HepG2 (cell line): ENCODE results near the gene EDAR. TPM values are rescaled to one million over a fixed set of nuclear protein-coding genes. Genes with fewer than 3 reads are reported as not detected.

Experiments
- ATAC-seq: fragments of 200-7000 bp; cut with Tn5 transposase; 3 replicates; pipeline ENCODE4 v1.9.1; 2020; ENCODE audit warnings: mild to moderate bottlenecking, moderate library complexity
- BruUV-seq: library from RNA; stranded (reverse); fragments of 400-500 nt; replicated peaks from 2 replicates; lab custom pipeline; 2021; lab: Mats Ljungman, UMichigan
- CTCF ChIA-PET: fragments of 300-600 bp; formaldehyde crosslinking; extraction: SDS; loops from one replicate; lab custom pipeline; 2021; ENCODE audit warnings: low total read pairs, inconsistent platforms, low intra/inter-chr PET ratio; lab: Yijun Ruan, JAX
- POLR2A ChIA-PET: fragments of 350-600 bp; sonication (Branson Sonifier 250); formaldehyde crosslinking; loops from one replicate; lab custom pipeline; 2020; ENCODE audit warnings: antibody characterized with exemption, inconsistent platforms; lab: Yijun Ruan, JAX
- DNase-seq: peaks from one replicate; pipeline ENCODE4 v3.0.0-alpha.2; 2015; ENCODE audit warnings: low spot score
- FAIRE-seq: peaks from 3 replicates; lab custom pipeline; 2011; peaks lifted over from hg19 to GRCh38; lab: Jason Lieb, UNC
- H2AFZ ChIP-seq: one replicate; pipeline ENCODE4 v1.6.1; 2011; ENCODE audit warnings: low read length, inconsistent platforms
- H3K27ac ChIP-seq: fragments of 300-600 bp; 3 replicates; pipeline ENCODE4 v1.8.0; 2011; ENCODE audit warnings: mixed run types, mild to moderate bottlenecking, mixed read lengths, low read length, inconsistent platforms; ENCODE audit not compliant: insufficient read depth; ENCODE audit errors: extremely low read length
- H3K27me3 ChIP-seq, 2 experiments: fragments of 200-600 bp in 1 of 2; 2 replicates in 1 of 2; 3 replicates in 1 of 2; pipeline versions ENCODE4 v1.6.0 to v1.8.0; 2011; ENCODE audit warnings: low read length in 2 of 2, mild to moderate bottlenecking in 2 of 2, moderate library complexity in 2 of 2, inconsistent platforms in 1 of 2; ENCODE audit not compliant: insufficient read depth in 2 of 2, control insufficient read depth in 1 of 2
- H3K36me3 ChIP-seq, 2 experiments: fragments of 200-600 bp in 1 of 2; replicated peaks in 1 of 2; 2 replicates in 1 of 2; 3 replicates in 1 of 2; pipeline versions ENCODE4 v1.5.1 to v1.8.0; 2011; ENCODE audit warnings: low read length in 2 of 2, inconsistent platforms in 1 of 2; ENCODE audit not compliant: insufficient read depth in 2 of 2, control insufficient read depth in 1 of 2
- H3K4me1 ChIP-seq: 2 replicates; pipeline ENCODE4 v1.5.1; 2012; ENCODE audit warnings: low read length, inconsistent platforms; ENCODE audit not compliant: insufficient read depth
- H3K4me2 ChIP-seq: 2 replicates; pipeline ENCODE4 v1.6.0; 2011; ENCODE audit warnings: low read depth, low read length, inconsistent platforms
- H3K4me3 ChIP-seq, 3 experiments: fragments of 200-600 bp in 1 of 3; sonication (generic), shearing (Covaris generic) in 1 of 3; replicated peaks in 1 of 3; 2 replicates each; pipeline ENCODE4 v1.5.1; 2011 to 2016; ENCODE audit warnings: low read length in 3 of 3, inconsistent platforms in 2 of 3, low read depth in 2 of 3, mild to moderate bottlenecking in 2 of 3, control low read depth in 1 of 3, mixed read lengths in 1 of 3; ENCODE audit not compliant: insufficient read depth in 1 of 3
- H3K79me2 ChIP-seq: one replicate; pipeline ENCODE4 v1.6.1; 2011; ENCODE audit warnings: low read length, inconsistent platforms; ENCODE audit not compliant: insufficient read depth
- H3K9ac ChIP-seq: 2 replicates; pipeline ENCODE4 v1.6.0; 2011; ENCODE audit warnings: mild to moderate bottlenecking, low read depth, low read length, inconsistent platforms; ENCODE audit not compliant: insufficient read depth
- H3K9me3 ChIP-seq: 2 replicates; pipeline ENCODE4 v1.5.1; 2012; ENCODE audit warnings: mild to moderate bottlenecking, low read length
- H4K20me1 ChIP-seq: 2 replicates; pipeline ENCODE4 v1.6.0; 2011; ENCODE audit warnings: inconsistent platforms, mild to moderate bottlenecking, low read length, moderate library complexity; ENCODE audit not compliant: insufficient read depth
- CHCHD3 ChIP-seq: sonication (generic); formaldehyde crosslinking; IDR thresholded peaks from 2 replicates; pipeline ENCODE4 v1.8.0; 2022; ENCODE audit warnings: mild to moderate bottlenecking, missing genetic modification reagents, moderate library complexity
- E2F2 ChIP-seq: sonication (generic); formaldehyde crosslinking; IDR thresholded peaks from 2 replicates; pipeline ENCODE4 v1.4.0; 2020; ENCODE audit warnings: missing genetic modification reagents, borderline replicate concordance
- NCOA5 ChIP-seq: sonication (generic); formaldehyde crosslinking; IDR thresholded peaks from 2 replicates; pipeline ENCODE4 v1.4.0; 2020; ENCODE audit warnings: missing genetic modification reagents
- REL ChIP-seq: sonication (generic); formaldehyde crosslinking; conservative IDR thresholded peaks from 2 replicates; pipeline ENCODE4 v1.8.0; 2022; ENCODE audit warnings: mild to moderate bottlenecking, missing genetic modification reagents, moderate library complexity
- SATB2 ChIP-seq: sonication (generic); formaldehyde crosslinking; IDR thresholded peaks from 2 replicates; pipeline ENCODE4 v1.5.0; 2020; ENCODE audit warnings: missing genetic modification reagents
- TERF1 ChIP-seq: sonication (generic); formaldehyde crosslinking; IDR thresholded peaks from 2 replicates; pipeline ENCODE4 v1.8.0; 2022; ENCODE audit warnings: mild to moderate bottlenecking, missing genetic modification reagents, moderate library complexity
- ZBTB2 ChIP-seq: sonication (generic); formaldehyde crosslinking; IDR thresholded peaks from 2 replicates; pipeline ENCODE4 v1.8.0; 2022; ENCODE audit warnings: low read depth, missing genetic modification reagents
- ZGPAT ChIP-seq: IDR thresholded peaks from 2 replicates; pipeline ENCODE4 v1.6.1; 2016; ENCODE audit warnings: mild to moderate bottlenecking
- ZNF3 ChIP-seq: IDR thresholded peaks from 2 replicates; pipeline ENCODE4 v1.7.0; 2017; ENCODE audit warnings: inconsistent platforms
- ZNF616 ChIP-seq: sonication (generic); formaldehyde crosslinking; IDR thresholded peaks from 2 replicates; pipeline ENCODE4 v1.5.0; 2020; ENCODE audit warnings: low read depth, mild to moderate bottlenecking, missing genetic modification reagents
- ZNF782 ChIP-seq: sonication (generic); formaldehyde crosslinking; IDR thresholded peaks from 2 replicates; pipeline ENCODE4 v1.4.0; 2020; ENCODE audit warnings: missing genetic modification reagents, mild to moderate bottlenecking, borderline replicate concordance
- WGBS: methylation state at CpG from one replicate; pipeline ENCODE4 v1.1.6; 2017; ENCODE audit warnings: low lambda C conversion rate; 5-methylcytosine and 5-hydroxymethylcytosine counted together
- in situ Hi-C: cut with HindIII; loops from 2 replicates; pipeline ENCODE4 v1.10.0; 2017; ENCODE audit warnings: low pct_unique_long_range_greater_than_20kb; ENCODE audit not compliant: extremely low pct_ligation_motif_present
- intact Hi-C: fragments of 100-400 bp; cut with micrococcal nuclease; formaldehyde crosslinking; loops from one replicate; pipeline ENCODE4 v1.10.0; 2022; ENCODE audit not compliant: unreplicated experiment
- polyA plus RNA-seq, 8 experiments: library from polyadenylated mRNA; depleted of rRNA in 3 of 8; stranded (reverse) in 7 of 8; unstranded in 1 of 8; fragments of >200 nt; fragmentation: Illumina TruSeq in 4 of 8; extraction: Trizol in 4 of 8; gene quantifications; 2 replicates each; pipeline versions ENCODE4 v1.2.1 to v1.2.3, GENCODE V29; 2011 to 2016; ENCODE audit warnings: low read depth in 4 of 8, missing spikeins in 1 of 8, mixed read lengths in 1 of 8; ENCODE audit not compliant: insufficient read depth in 1 of 8
- total RNA-seq, 5 experiments: library from RNA; depleted of rRNA; stranded (reverse); fragments of >200 nt; fragmentation: Illumina TruSeq; extraction: Trizol; gene quantifications; 2 replicates each; pipeline ENCODE4 v1.2.3, GENCODE V29; 2016; ENCODE audit warnings: low read depth in 1 of 5
- TF ChIP-seq, protein P1 (sequence below): sonication (generic); formaldehyde crosslinking; IDR thresholded peaks from 2 replicates; pipeline ENCODE4 v1.5.0; 2020; ENCODE audit warnings: missing genetic modification reagents, mild to moderate bottlenecking, borderline replicate concordance
- TF ChIP-seq, protein P2 (sequence below): IDR thresholded peaks from 2 replicates; pipeline ENCODE4 v1.6.1; 2012; ENCODE audit warnings: low read length, improper control_type of control experiment
- TF ChIP-seq, protein P3 (sequence below): sonication (generic); formaldehyde crosslinking; IDR thresholded peaks from 2 replicates; pipeline ENCODE4 v1.8.1; 2023; ENCODE audit warnings: missing genetic modification reagents, mild to moderate bottlenecking, borderline replicate concordance

EDAR gene
- total and polyA plus RNA-seq, 2 of the 13 experiments (the other 11 are each of a cell fraction or from before 2014, with no cell fraction given) = not detected

DNA sequence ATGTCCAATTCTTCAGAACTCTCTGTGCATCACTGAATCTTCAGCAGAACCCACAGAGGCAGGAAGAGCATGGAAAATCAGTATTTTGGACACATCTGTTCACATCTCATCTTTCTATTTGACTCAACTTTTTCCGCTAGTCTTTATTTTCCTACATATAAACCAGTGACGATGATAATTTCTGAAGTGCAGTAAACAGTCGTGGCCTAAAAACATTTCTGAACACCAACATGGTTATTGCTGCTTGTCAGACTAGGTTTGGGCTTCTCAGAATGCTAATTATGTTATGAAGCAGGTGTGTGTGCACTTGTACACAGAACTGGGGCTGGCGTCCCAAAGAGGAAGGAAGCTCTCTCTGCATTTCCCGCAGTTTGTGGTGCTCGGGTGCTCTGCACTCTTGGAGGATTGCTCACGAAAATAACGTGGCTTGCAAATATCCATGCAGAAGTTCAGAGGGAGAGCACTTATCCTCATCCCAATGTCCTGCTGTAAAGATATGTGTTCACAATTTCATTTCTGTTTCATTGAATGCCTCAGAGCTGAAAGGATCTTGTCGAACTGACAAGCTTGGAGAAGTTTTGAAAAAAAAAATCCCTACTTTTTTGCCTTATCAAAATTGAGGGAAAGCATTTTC, 50.8 kb downstream of the EDAR start:
- no peak for ATAC-seq
- Histone ChIP-seq H3K9ac (no peak overlapping the region), H3K4me3 (no peak overlapping the region), H3K79me2 (no peaks in the 10 kb centered on the region), H3K27me3 (peaks cover 2 to 26% of the 10 kb centered on the region in 2 experiments; a peak in 3 of 5 replicates), H3K4me2 (no peak overlapping the region), H3K4me1 (no peaks in the 10 kb centered on the region), H3K36me3 (no peaks in the 10 kb centered on the region), H2AFZ (no peak overlapping the region), H3K9me3 (no peaks in the 10 kb centered on the region), H4K20me1 (no peaks in the 10 kb centered on the region), H3K27ac (no peak overlapping the region)
- POLR2A ChIA-PET = no interaction called here
- 40% methylated on average over 9 of the region's 9 CpGs for WGBS
- intact Hi-C loops (no loop called here), in situ Hi-C loops (no loop called here)
- CTCF ChIA-PET = no interaction called here
- no TSS peak for BruUV-seq
- no peak for DNase-seq
- no peak for FAIRE-seq
- no peak for TF ChIP-seq TERF1
- TF ChIP-seq SATB2 = no peak
- no peak for TF ChIP-seq ZNF3 (CRISPR knock-in tag)
- TF ChIP-seq, protein P1, sequence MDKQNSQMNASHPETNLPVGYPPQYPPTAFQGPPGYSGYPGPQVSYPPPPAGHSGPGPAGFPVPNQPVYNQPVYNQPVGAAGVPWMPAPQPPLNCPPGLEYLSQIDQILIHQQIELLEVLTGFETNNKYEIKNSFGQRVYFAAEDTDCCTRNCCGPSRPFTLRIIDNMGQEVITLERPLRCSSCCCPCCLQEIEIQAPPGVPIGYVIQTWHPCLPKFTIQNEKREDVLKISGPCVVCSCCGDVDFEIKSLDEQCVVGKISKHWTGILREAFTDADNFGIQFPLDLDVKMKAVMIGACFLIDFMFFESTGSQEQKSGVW = no peak
- TF ChIP-seq, protein P2, sequence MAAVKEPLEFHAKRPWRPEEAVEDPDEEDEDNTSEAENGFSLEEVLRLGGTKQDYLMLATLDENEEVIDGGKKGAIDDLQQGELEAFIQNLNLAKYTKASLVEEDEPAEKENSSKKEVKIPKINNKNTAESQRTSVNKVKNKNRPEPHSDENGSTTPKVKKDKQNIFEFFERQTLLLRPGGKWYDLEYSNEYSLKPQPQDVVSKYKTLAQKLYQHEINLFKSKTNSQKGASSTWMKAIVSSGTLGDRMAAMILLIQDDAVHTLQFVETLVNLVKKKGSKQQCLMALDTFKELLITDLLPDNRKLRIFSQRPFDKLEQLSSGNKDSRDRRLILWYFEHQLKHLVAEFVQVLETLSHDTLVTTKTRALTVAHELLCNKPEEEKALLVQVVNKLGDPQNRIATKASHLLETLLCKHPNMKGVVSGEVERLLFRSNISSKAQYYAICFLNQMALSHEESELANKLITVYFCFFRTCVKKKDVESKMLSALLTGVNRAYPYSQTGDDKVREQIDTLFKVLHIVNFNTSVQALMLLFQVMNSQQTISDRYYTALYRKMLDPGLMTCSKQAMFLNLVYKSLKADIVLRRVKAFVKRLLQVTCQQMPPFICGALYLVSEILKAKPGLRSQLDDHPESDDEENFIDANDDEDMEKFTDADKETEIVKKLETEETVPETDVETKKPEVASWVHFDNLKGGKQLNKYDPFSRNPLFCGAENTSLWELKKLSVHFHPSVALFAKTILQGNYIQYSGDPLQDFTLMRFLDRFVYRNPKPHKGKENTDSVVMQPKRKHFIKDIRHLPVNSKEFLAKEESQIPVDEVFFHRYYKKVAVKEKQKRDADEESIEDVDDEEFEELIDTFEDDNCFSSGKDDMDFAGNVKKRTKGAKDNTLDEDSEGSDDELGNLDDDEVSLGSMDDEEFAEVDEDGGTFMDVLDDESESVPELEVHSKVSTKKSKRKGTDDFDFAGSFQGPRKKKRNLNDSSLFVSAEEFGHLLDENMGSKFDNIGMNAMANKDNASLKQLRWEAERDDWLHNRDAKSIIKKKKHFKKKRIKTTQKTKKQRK = no peak
- TF ChIP-seq ZNF782 (CRISPR knock-in tag) = no peak
- TF ChIP-seq NCOA5 (CRISPR knock-in tag) = no peak
- TF ChIP-seq ZBTB2 (CRISPR knock-in tag) = no peak
- TF ChIP-seq, protein P3, sequence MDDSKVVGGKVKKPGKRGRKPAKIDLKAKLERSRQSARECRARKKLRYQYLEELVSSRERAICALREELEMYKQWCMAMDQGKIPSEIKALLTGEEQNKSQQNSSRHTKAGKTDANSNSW (CRISPR knock-in tag) = no peak
- no peak for TF ChIP-seq ZGPAT (CRISPR knock-in tag)
- TF ChIP-seq CHCHD3 (CRISPR knock-in tag) = no peak
- TF ChIP-seq E2F2 (CRISPR knock-in tag) = no peak
- no peak for TF ChIP-seq REL (CRISPR knock-in tag)
- no peak for TF ChIP-seq ZNF616 (CRISPR knock-in tag)
